Tibial artery (tissue), 4 donors: ENCODE measurements around the gene PTPN11.

ENCODE experiments used
- DNase-seq, 2 donors: peaks; one replicate each; pipeline ENCODE4 v3.0.0-alpha.2; 2019
- H3K27ac ChIP-seq, 2 donors: fragments of 200-600 bp; sonication (generic) in 1 of 2; 1 replicate in 1 of 2; 2 replicates in 1 of 2; pipeline ENCODE4 v1.5.1; 2018 to 2019; ENCODE audit warnings: mild to moderate bottlenecking in 1 of 2
- H3K27me3 ChIP-seq, 2 donors: fragments of 200-600 bp; sonication (generic) in 1 of 2; one replicate each; pipeline versions ENCODE4 v1.5.1 to v1.6.0; 2016 to 2019
- H3K36me3 ChIP-seq, 3 donors: fragments of 200-600 bp; sonication (generic) in 2 of 3; one replicate each; pipeline ENCODE4 v1.5.1; 2016 to 2019; ENCODE audit warnings: mild to moderate bottlenecking in 2 of 3
- H3K4me1 ChIP-seq, 4 donors: fragments of 200-600 bp; sonication (generic) in 2 of 4; 1 replicate in 3 of 4; 2 replicates in 1 of 4; pipeline ENCODE4 v1.5.1; 2016 to 2019
- H3K4me3 ChIP-seq, 2 donors: fragments of 200-600 bp; sonication (generic) in 1 of 2; 1 replicate in 1 of 2; 2 replicates in 1 of 2; pipeline ENCODE4 v1.5.1; 2018 to 2019; ENCODE audit warnings: mild to moderate bottlenecking in 2 of 2
- H3K9me3 ChIP-seq, 3 donors: fragments of 200-600 bp; sonication (generic) in 1 of 3; one replicate each; pipeline ENCODE4 v1.5.1; 2016 to 2019
- intact Hi-C: fragments of 100-400 bp; cut with DNase I; formaldehyde crosslinking; loops from one replicate; pipeline ENCODE4 v1.15.0; 2023; ENCODE audit warnings: low total_unique reads
- TF ChIP-seq, protein P1 (sequence below), 2 experiments: fragments of 200-600 bp in 1 of 2; fragments of 450-650 bp in 1 of 2; IDR thresholded peaks; one replicate each; pipeline ENCODE4 v1.5.1; 2017 to 2019; ENCODE audit warnings: antibody characterized with exemption in 2 of 2, mild to moderate bottlenecking in 1 of 2, moderate library complexity in 1 of 2

PTPN11 gene

DNA sequence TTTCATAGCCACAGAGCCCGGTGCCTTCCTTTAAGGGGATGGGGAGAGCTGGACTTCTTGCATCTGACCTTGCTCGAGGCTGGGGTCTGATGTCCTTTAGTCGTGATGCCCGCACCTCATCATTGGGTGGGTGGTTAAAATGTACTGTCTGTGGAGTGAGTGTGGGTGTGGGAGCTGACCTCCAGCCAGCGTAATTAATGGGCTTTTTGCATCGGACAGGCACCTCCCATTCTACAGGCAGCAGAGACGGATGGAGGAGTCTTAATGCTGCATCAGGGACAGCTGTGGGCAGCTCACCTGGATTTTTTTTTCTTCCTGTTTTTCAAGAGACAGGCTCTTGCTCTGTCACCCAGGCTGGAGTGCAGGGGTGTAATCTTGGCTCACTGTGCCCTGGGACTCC lies 114.8 kb downstream of the PTPN11 start:
- Histone ChIP-seq H3K27me3 (no peaks in the 10 kb centered on the region), H3K9me3 (no peaks in the 10 kb centered on the region), H3K4me3 (no peak overlapping the region), H3K36me3 (no peaks in the 10 kb centered on the region), H3K4me1 (no peaks in the 10 kb centered on the region), H3K27ac (no peak overlapping the region)
- DNase-seq = no peak
- intact Hi-C loops = no loop called here
- TF ChIP-seq, protein P1, sequence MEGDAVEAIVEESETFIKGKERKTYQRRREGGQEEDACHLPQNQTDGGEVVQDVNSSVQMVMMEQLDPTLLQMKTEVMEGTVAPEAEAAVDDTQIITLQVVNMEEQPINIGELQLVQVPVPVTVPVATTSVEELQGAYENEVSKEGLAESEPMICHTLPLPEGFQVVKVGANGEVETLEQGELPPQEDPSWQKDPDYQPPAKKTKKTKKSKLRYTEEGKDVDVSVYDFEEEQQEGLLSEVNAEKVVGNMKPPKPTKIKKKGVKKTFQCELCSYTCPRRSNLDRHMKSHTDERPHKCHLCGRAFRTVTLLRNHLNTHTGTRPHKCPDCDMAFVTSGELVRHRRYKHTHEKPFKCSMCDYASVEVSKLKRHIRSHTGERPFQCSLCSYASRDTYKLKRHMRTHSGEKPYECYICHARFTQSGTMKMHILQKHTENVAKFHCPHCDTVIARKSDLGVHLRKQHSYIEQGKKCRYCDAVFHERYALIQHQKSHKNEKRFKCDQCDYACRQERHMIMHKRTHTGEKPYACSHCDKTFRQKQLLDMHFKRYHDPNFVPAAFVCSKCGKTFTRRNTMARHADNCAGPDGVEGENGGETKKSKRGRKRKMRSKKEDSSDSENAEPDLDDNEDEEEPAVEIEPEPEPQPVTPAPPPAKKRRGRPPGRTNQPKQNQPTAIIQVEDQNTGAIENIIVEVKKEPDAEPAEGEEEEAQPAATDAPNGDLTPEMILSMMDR (IDR thresholded peaks at IDR 0.05) = no peak

DNA sequence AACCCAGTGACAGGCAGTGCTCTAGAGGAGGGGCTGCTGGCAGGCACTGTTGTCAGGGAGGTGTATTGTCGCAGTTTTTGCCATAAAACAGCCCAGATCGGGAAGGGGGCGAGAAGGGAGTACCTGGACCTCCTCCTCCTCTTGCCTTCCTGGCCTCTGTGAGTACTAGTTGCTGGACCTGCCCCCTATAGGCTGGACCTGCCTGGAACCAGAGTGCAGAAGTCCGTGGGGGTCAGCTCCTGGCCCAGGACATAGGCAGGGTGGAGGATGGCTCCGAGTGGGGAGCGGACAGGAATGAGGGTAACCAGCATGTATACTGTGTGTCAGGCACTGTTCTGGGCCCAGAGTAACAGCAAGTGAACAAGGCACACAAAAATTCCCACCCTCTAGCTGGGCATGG lies 116.3 kb downstream of the PTPN11 start:
- Histone ChIP-seq H3K27me3 (no peaks in the 10 kb centered on the region), H3K9me3 (no peaks in the 10 kb centered on the region), H3K4me1 (no peaks in the 10 kb centered on the region), H3K27ac (no peak overlapping the region), H3K36me3 (no peaks in the 10 kb centered on the region), H3K4me3 (no peak overlapping the region)
- intact Hi-C loops = no loop called here
- TF ChIP-seq, protein P1 (IDR thresholded peaks at IDR 0.05) = no peak
- no peak for DNase-seq

DNA sequence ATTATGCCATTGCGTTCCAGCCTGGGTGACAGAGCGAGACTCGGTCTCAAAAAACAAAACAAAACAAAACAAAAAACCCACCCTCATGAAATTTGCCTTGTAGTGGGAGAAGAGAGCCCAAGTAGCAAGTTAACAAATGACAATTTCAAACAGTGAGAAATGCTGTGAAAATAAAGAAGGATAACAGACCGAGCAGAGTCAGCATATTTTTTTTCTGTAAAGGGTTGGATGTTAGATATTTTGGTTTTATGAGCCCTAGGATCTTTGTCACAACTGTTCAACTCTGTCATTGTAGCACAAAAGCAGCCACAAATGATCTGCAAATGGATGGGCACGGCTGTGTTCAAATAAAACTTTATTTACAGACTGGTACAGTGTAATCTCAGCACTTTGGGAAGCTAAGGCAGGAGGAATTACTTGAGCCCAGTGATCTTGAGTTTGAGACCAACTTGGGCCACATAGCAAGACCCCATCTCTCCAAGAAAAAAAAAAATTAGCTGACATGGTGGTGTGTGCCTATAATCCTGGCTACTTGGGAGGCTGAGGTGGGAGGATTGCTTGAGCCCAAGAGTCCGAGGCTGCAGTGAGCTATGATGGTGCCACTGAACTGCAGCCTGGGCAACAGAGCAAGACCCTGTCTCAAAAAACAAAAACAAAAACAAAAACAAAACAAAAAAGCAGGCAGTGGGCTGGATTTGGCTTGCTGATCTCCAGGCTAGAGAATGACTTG lies 117.1 kb downstream of the PTPN11 start:
- Histone ChIP-seq H3K27ac (no peak overlapping the region), H3K4me1 (no peaks in the 10 kb centered on the region), H3K4me3 (no peak overlapping the region), H3K36me3 (no peaks in the 10 kb centered on the region), H3K9me3 (no peaks in the 10 kb centered on the region), H3K27me3 (no peaks in the 10 kb centered on the region)
- TF ChIP-seq, protein P1 (IDR thresholded peaks at IDR 0.05) = no peak
- intact Hi-C loops = no loop called here
- no peak for DNase-seq

DNA sequence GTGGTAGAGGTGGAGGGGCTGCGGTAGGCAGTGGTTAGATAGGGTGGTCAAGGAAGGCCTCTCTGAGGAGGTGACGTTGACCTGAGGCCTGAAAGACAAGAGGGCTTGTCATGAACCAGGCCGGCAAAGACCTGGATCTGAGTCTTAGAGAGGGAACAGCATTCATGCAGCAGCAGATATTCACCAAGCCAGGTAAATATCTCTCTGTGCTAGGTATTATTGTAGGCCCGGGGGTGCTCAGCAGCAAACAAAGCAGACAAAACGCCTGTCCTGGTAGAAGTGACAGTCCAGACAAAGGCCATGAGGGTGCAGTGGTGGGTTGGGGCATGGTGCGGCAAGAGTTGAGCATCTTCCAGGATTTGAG lies 117.6 kb downstream of the PTPN11 start:
- Histone ChIP-seq H3K9me3 (no peaks in the 10 kb centered on the region), H3K27me3 (no peaks in the 10 kb centered on the region), H3K36me3 (no peaks in the 10 kb centered on the region), H3K27ac (no peak overlapping the region), H3K4me1 (no peaks in the 10 kb centered on the region), H3K4me3 (no peak overlapping the region)
- TF ChIP-seq, protein P1 (IDR thresholded peaks at IDR 0.05) = no peak
- intact Hi-C loops = no loop called here
- no peak for DNase-seq

DNA sequence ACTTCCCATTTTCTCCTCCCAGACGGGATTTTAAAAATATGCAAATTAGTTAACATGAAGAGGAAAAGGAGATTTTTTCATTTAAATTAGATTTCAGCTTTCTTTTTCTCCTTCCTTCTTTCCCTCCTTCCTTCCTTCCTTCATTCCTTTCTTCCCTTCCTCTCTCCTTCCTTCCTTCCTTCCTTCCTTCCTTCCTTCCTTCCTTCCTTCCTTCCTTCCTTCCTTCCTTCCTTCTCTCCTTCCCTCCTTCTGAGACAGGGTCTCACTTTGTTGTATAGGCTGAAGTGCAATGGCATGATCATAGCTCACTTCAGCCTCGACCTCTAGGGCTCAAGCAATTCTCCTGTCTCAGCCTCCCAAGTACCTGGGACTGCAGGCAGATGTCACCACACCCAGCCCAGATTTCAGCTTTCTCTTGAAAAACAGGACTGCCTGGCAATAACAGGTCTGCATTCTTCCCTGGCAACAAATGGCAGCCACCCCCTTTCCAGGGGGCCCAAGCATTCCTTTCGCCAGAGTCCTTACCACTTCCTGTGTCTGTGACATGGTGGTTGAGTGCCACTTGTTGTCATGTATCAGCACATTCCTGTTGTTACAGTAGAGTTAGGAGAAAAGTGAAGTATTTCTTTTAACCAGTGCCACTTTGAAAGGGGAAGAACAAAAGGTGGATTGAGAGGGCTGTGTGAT lies 119.1 kb downstream of the PTPN11 start:
- H3K4me3 ChIP-seq = no peak overlapping the region
- no peak overlapping the region for H3K27ac ChIP-seq
- intact Hi-C loops = no loop called here
- TF ChIP-seq, protein P1 (IDR thresholded peaks at IDR 0.05) = no peak
- H3K27me3 ChIP-seq = no peaks in the 10 kb centered on the region
- no peaks in the 10 kb centered on the region for H3K36me3 ChIP-seq
- no peaks in the 10 kb centered on the region for H3K9me3 ChIP-seq
- DNase-seq = no peak
- no peaks in the 10 kb centered on the region for H3K4me1 ChIP-seq
